ENCODE results near the gene OR6S1. TPM values are rescaled to one million over a fixed set of nuclear protein-coding genes. Genes with fewer than 3 reads are reported as not detected.

Gene OR6S1
- total RNA-seq, 1 experiment from 2014 or later = not detected

DNA sequence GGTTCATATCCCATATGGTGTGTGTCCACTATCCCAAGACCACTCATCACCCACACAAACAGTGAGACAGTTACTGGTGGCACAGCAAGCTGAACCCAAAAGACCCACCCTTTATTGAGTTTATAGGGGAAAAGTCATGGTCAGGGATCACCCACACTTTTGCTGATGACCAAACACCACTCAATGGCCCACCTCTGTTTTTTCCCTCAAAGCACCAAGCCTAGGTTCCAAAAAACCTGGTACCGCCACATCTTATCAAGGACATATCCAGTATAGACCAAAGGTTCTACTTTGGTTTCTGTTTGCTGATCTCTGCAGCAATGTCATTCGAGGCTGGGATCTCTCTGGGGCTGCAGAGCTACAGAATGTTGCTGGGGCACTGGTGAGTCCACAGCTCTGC is 19.7 kb upstream of the OR6S1 start (continued):
- no peak for TF ChIP-seq JUN (CRISPR knock-in tag; IDR thresholded peaks at IDR 0.05)
- TF ChIP-seq, protein P1, sequence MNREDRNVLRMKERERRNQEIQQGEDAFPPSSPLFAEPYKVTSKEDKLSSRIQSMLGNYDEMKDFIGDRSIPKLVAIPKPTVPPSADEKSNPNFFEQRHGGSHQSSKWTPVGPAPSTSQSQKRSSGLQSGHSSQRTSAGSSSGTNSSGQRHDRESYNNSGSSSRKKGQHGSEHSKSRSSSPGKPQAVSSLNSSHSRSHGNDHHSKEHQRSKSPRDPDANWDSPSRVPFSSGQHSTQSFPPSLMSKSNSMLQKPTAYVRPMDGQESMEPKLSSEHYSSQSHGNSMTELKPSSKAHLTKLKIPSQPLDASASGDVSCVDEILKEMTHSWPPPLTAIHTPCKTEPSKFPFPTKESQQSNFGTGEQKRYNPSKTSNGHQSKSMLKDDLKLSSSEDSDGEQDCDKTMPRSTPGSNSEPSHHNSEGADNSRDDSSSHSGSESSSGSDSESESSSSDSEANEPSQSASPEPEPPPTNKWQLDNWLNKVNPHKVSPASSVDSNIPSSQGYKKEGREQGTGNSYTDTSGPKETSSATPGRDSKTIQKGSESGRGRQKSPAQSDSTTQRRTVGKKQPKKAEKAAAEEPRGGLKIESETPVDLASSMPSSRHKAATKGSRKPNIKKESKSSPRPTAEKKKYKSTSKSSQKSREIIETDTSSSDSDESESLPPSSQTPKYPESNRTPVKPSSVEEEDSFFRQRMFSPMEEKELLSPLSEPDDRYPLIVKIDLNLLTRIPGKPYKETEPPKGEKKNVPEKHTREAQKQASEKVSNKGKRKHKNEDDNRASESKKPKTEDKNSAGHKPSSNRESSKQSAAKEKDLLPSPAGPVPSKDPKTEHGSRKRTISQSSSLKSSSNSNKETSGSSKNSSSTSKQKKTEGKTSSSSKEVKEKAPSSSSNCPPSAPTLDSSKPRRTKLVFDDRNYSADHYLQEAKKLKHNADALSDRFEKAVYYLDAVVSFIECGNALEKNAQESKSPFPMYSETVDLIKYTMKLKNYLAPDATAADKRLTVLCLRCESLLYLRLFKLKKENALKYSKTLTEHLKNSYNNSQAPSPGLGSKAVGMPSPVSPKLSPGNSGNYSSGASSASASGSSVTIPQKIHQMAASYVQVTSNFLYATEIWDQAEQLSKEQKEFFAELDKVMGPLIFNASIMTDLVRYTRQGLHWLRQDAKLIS (CRISPR knock-in tag; IDR thresholded peaks at IDR 0.05; ENCODE audit: borderline replicate concordance) = no peak
- TF ChIP-seq, protein P2, sequence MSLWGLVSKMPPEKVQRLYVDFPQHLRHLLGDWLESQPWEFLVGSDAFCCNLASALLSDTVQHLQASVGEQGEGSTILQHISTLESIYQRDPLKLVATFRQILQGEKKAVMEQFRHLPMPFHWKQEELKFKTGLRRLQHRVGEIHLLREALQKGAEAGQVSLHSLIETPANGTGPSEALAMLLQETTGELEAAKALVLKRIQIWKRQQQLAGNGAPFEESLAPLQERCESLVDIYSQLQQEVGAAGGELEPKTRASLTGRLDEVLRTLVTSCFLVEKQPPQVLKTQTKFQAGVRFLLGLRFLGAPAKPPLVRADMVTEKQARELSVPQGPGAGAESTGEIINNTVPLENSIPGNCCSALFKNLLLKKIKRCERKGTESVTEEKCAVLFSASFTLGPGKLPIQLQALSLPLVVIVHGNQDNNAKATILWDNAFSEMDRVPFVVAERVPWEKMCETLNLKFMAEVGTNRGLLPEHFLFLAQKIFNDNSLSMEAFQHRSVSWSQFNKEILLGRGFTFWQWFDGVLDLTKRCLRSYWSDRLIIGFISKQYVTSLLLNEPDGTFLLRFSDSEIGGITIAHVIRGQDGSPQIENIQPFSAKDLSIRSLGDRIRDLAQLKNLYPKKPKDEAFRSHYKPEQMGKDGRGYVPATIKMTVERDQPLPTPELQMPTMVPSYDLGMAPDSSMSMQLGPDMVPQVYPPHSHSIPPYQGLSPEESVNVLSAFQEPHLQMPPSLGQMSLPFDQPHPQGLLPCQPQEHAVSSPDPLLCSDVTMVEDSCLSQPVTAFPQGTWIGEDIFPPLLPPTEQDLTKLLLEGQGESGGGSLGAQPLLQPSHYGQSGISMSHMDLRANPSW (CRISPR knock-in tag; conservative IDR thresholded peaks at IDR 0.05; ENCODE audit: low read depth) = no peak
- TF ChIP-seq, protein P3, sequence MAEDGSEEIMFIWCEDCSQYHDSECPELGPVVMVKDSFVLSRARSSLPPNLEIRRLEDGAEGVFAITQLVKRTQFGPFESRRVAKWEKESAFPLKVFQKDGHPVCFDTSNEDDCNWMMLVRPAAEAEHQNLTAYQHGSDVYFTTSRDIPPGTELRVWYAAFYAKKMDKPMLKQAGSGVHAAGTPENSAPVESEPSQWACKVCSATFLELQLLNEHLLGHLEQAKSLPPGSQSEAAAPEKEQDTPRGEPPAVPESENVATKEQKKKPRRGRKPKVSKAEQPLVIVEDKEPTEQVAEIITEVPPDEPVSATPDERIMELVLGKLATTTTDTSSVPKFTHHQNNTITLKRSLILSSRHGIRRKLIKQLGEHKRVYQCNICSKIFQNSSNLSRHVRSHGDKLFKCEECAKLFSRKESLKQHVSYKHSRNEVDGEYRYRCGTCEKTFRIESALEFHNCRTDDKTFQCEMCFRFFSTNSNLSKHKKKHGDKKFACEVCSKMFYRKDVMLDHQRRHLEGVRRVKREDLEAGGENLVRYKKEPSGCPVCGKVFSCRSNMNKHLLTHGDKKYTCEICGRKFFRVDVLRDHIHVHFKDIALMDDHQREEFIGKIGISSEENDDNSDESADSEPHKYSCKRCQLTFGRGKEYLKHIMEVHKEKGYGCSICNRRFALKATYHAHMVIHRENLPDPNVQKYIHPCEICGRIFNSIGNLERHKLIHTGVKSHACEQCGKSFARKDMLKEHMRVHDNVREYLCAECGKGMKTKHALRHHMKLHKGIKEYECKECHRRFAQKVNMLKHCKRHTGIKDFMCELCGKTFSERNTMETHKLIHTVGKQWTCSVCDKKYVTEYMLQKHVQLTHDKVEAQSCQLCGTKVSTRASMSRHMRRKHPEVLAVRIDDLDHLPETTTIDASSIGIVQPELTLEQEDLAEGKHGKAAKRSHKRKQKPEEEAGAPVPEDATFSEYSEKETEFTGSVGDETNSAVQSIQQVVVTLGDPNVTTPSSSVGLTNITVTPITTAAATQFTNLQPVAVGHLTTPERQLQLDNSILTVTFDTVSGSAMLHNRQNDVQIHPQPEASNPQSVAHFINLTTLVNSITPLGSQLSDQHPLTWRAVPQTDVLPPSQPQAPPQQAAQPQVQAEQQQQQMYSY (CRISPR knock-in tag; IDR thresholded peaks at IDR 0.05) = no peak
- TF ChIP-seq, protein P4, sequence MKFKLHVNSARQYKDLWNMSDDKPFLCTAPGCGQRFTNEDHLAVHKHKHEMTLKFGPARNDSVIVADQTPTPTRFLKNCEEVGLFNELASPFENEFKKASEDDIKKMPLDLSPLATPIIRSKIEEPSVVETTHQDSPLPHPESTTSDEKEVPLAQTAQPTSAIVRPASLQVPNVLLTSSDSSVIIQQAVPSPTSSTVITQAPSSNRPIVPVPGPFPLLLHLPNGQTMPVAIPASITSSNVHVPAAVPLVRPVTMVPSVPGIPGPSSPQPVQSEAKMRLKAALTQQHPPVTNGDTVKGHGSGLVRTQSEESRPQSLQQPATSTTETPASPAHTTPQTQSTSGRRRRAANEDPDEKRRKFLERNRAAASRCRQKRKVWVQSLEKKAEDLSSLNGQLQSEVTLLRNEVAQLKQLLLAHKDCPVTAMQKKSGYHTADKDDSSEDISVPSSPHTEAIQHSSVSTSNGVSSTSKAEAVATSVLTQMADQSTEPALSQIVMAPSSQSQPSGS (CRISPR knock-in tag; IDR thresholded peaks at IDR 0.05; ENCODE audit: borderline replicate concordance, low read depth) = no peak
- no peak for TF ChIP-seq NFYB (CRISPR knock-in tag; conservative IDR thresholded peaks at IDR 0.05; ENCODE audit: low read depth)
- no peak for TF ChIP-seq TP53 (CRISPR knock-in tag; IDR thresholded peaks at IDR 0.05)
- TF ChIP-seq, protein P5, sequence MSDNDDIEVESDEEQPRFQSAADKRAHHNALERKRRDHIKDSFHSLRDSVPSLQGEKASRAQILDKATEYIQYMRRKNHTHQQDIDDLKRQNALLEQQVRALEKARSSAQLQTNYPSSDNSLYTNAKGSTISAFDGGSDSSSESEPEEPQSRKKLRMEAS (CRISPR knock-in tag; IDR thresholded peaks at IDR 0.05) = no peak
- TF ChIP-seq ZNF416 (CRISPR knock-in tag; IDR thresholded peaks at IDR 0.05) = no peak
- TF ChIP-seq ESRRA (CRISPR knock-in tag; IDR thresholded peaks at IDR 0.05; ENCODE audit: borderline replicate concordance) = no peak
- TF ChIP-seq, protein P6, sequence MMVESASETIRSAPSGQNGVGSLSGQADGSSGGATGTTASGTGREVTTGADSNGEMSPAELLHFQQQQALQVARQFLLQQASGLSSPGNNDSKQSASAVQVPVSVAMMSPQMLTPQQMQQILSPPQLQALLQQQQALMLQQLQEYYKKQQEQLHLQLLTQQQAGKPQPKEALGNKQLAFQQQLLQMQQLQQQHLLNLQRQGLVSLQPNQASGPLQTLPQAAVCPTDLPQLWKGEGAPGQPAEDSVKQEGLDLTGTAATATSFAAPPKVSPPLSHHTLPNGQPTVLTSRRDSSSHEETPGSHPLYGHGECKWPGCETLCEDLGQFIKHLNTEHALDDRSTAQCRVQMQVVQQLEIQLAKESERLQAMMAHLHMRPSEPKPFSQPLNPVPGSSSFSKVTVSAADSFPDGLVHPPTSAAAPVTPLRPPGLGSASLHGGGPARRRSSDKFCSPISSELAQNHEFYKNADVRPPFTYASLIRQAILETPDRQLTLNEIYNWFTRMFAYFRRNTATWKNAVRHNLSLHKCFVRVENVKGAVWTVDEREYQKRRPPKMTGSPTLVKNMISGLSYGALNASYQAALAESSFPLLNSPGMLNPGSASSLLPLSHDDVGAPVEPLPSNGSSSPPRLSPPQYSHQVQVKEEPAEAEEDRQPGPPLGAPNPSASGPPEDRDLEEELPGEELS (CRISPR knock-in tag; IDR thresholded peaks at IDR 0.05) = no peak
- TF ChIP-seq, protein P7, sequence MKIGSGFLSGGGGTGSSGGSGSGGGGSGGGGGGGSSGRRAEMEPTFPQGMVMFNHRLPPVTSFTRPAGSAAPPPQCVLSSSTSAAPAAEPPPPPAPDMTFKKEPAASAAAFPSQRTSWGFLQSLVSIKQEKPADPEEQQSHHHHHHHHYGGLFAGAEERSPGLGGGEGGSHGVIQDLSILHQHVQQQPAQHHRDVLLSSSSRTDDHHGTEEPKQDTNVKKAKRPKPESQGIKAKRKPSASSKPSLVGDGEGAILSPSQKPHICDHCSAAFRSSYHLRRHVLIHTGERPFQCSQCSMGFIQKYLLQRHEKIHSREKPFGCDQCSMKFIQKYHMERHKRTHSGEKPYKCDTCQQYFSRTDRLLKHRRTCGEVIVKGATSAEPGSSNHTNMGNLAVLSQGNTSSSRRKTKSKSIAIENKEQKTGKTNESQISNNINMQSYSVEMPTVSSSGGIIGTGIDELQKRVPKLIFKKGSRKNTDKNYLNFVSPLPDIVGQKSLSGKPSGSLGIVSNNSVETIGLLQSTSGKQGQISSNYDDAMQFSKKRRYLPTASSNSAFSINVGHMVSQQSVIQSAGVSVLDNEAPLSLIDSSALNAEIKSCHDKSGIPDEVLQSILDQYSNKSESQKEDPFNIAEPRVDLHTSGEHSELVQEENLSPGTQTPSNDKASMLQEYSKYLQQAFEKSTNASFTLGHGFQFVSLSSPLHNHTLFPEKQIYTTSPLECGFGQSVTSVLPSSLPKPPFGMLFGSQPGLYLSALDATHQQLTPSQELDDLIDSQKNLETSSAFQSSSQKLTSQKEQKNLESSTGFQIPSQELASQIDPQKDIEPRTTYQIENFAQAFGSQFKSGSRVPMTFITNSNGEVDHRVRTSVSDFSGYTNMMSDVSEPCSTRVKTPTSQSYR (CRISPR knock-in tag; IDR thresholded peaks at IDR 0.05) = no peak
- TF ChIP-seq, protein P8, sequence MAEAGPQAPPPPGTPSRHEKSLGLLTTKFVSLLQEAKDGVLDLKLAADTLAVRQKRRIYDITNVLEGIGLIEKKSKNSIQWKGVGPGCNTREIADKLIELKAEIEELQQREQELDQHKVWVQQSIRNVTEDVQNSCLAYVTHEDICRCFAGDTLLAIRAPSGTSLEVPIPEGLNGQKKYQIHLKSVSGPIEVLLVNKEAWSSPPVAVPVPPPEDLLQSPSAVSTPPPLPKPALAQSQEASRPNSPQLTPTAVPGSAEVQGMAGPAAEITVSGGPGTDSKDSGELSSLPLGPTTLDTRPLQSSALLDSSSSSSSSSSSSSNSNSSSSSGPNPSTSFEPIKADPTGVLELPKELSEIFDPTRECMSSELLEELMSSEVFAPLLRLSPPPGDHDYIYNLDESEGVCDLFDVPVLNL (CRISPR knock-in tag; IDR thresholded peaks at IDR 0.05; ENCODE audit: borderline replicate concordance, low read depth) = no peak
